PC-9 (cell line): Measurements from ENCODE around the gene XRCC6.

Experiments
- CTCF ChIP-seq: fragments of 200-600 bp; sonication (generic); conservative IDR thresholded peaks from 2 replicates; pipeline ENCODE4 v1.6.1; 2017; ENCODE audit warnings: mixed run types, antibody characterized with exemption, mild to moderate bottlenecking, moderate library complexity
- EZH2 ChIP-seq: fragments of 200-600 bp; sonication (generic); IDR thresholded peaks from 2 replicates; pipeline ENCODE4 v1.8.0; 2017; ENCODE audit warnings: antibody characterized with exemption, low read depth

GRCh38 chr22:41600976-41601375 is 20.1 kb upstream of the XRCC6 start:
- TF ChIP-seq EZH2 (no peak), CTCF (no peak)
